GM23248 (cell line): ENCODE results near the gene SRSF12. TPM values are rescaled to one million over a fixed set of nuclear protein-coding genes. Genes with fewer than 3 reads are reported as not detected.

Experiments
- DNase-seq: peaks from one replicate; pipeline ENCODE4 v3.0.0-alpha.2; 2015
- H2AFZ ChIP-seq: fragments of 200-600 bp; sonication (generic); 2 replicates; pipeline ENCODE4 v1.6.1; 2016; ENCODE audit warnings: antibody characterized with exemption
- H3F3A ChIP-seq: fragments of 200-600 bp; sonication (generic); 2 replicates; pipeline ENCODE4 v1.6.1; 2016; ENCODE audit warnings: mild to moderate bottlenecking, antibody characterized with exemption, mixed run types; ENCODE audit not compliant: insufficient read depth
- H3K27ac ChIP-seq: fragments of 200-600 bp; sonication (generic); 2 replicates; pipeline ENCODE4 v1.5.1; 2016; ENCODE audit warnings: mild to moderate bottlenecking
- H3K27me3 ChIP-seq: fragments of 200-600 bp; sonication (generic); replicated peaks from 2 replicates; pipeline ENCODE4 v1.6.1; 2016; ENCODE audit warnings: mild to moderate bottlenecking; ENCODE audit not compliant: insufficient read depth
- H3K36me3 ChIP-seq: fragments of 200-600 bp; sonication (generic); 2 replicates; pipeline ENCODE4 v1.6.1; 2016; ENCODE audit warnings: low read depth, mild to moderate bottlenecking
- H3K4me1 ChIP-seq: fragments of 200-600 bp; sonication (generic); 2 replicates; pipeline ENCODE4 v1.6.1; 2016; ENCODE audit warnings: mild to moderate bottlenecking; ENCODE audit not compliant: insufficient read depth
- H3K4me2 ChIP-seq: fragments of 200-600 bp; sonication (generic); one replicate; pipeline ENCODE4 v1.6.1; 2016; ENCODE audit warnings: mild to moderate bottlenecking; ENCODE audit not compliant: unreplicated experiment
- H3K4me3 ChIP-seq: fragments of 200-600 bp; sonication (generic); 2 replicates; pipeline ENCODE4 v1.5.1; 2016; ENCODE audit warnings: mild to moderate bottlenecking
- H3K79me2 ChIP-seq: fragments of 200-600 bp; sonication (generic); 2 replicates; pipeline ENCODE4 v1.6.1; 2016; ENCODE audit warnings: mild to moderate bottlenecking; ENCODE audit not compliant: insufficient read depth
- H3K9ac ChIP-seq: fragments of 200-600 bp; sonication (generic); 2 replicates; pipeline ENCODE4 v1.6.1; 2016; ENCODE audit warnings: mild to moderate bottlenecking
- H3K9me2 ChIP-seq: fragments of 200-600 bp; sonication (generic); 2 replicates; pipeline ENCODE4 v1.6.1; 2016; ENCODE audit warnings: mixed run types, mild to moderate bottlenecking, moderate library complexity; ENCODE audit not compliant: insufficient read depth
- H3K9me3 ChIP-seq: fragments of 200-600 bp; sonication (generic); one replicate; pipeline ENCODE4 v1.6.1; 2017; ENCODE audit warnings: low read depth
- H4K20me1 ChIP-seq: fragments of 200-600 bp; sonication (generic); 2 replicates; pipeline ENCODE4 v1.6.0; 2016; ENCODE audit not compliant: insufficient read depth
- EZH2 ChIP-seq: fragments of 200-600 bp; sonication (generic); IDR thresholded peaks from 2 replicates; pipeline ENCODE4 v1.6.1; 2018; ENCODE audit warnings: antibody characterized with exemption, mild to moderate bottlenecking; ENCODE audit not compliant: insufficient read depth, poor library complexity, severe bottlenecking
- EZH2phosphoT487 ChIP-seq: fragments of 200-600 bp; sonication (generic); IDR thresholded peaks from 2 replicates; pipeline ENCODE4 v1.6.1; 2018; ENCODE audit warnings: antibody characterized with exemption, moderate library complexity, mild to moderate bottlenecking, low read depth; ENCODE audit not compliant: insufficient read depth
- WGBS, 2 experiments: methylation state at CpG; one replicate each; pipeline ENCODE4 v1.1.6; 2015 to 2017; ENCODE audit warnings: low lambda C conversion rate in 2 of 2, low coverage in 1 of 2; ENCODE audit errors: missing lambda C conversion rate in 2 of 2; 5-methylcytosine and 5-hydroxymethylcytosine counted together
- in situ Hi-C: fragments of 300-500 bp; cut with MboI; formaldehyde crosslinking; loops from 2 replicates; pipeline ENCODE4 v1.15.0; 2020
- polyA plus RNA-seq: library from polyadenylated mRNA; unstranded; fragments of >200 nt; fragmentation: Nextera tagmentation; extraction: Ambion mirVana; gene quantifications from 2 replicates; pipeline ENCODE4 v1.2.1, GENCODE V29; 2016
- total RNA-seq: library from RNA; depleted of rRNA; stranded (reverse); fragments of >200 nt; shearing (Covaris generic); gene quantifications from 2 replicates; pipeline ENCODE4 v1.2.3, GENCODE V29; 2014

Gene SRSF12
- total and polyA plus RNA-seq, 2 experiments from 2014 or later: 0.59 to 0.65 TPM

DNA sequence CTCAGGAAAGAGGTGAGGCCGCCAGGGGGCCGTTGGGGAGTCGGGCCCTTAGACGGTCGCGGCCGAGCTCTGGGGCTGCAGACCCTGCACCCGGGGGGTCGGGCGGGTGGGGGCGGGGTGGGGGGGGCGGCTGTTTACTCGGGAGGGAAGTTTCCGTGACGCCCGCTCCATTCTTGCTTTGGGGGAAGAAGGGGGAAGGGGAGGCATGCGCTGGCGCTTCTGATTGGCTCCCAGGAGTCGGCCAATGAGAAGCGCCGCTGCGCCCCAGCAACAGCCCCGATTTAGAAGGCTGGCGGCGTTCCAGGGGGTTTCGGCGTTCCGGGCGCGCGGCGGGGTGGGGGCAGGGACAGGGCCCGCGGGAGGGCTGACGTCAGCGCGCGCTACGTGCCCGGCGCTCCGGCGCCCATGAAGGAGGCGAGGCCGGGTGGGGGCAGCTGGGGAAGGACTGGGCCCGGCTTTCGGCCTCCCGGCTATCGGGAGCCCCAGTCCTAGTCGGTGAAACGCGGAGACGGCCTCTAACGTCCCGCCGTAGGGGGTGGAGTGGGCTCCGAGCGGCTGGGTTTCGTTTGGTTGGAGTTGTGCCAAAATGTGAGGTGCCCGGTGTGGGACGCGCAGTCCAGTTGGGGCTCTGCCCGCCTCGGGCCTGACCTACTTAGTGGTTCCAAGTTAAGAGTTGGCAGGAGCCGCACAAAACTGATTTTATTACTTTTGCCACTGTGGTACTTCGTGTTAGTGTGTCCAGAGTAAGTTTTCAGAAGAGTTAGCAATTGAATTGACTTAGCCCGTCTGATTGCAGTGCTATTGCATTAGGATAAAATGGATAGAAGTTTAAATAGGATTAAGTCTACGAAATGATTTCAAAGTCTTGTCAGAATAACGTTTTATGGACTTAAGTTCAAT lies 36.2 kb downstream of the SRSF12 start:
- Histone ChIP-seq H3K4me2 (peak overlapping the region; percentile 99), H3K4me3 (peak overlapping the region; percentile 100), H3K27me3 (no peaks in the 10 kb centered on the region), H3K79me2 (peaks cover 56% of the 10 kb centered on the region), H3K9me2 (no peaks in the 10 kb centered on the region), H3K27ac (peak overlapping the region; percentile 99), H2AFZ (peak overlapping the region; percentile 14; the same call in 1 of the 2 replicates), H3K4me1 (peaks cover 26% of the 10 kb centered on the region), H3K9me3 (no peaks in the 10 kb centered on the region), H3F3A (peaks cover 45% of the 10 kb centered on the region), H3K36me3 (peaks cover 23% of the 10 kb centered on the region), H4K20me1 (peaks cover 11% of the 10 kb centered on the region; the same call in 1 of the 2 replicates), H3K9ac (peak overlapping the region; percentile 100)
- TF ChIP-seq EZH2phosphoT487 (no peak), EZH2 (no peak)
- 1% methylated on average over 45 to 64 of the region's 69 CpGs for WGBS, 2 experiments
- DNase-seq: peak; percentile 100
- in situ Hi-C loops: no loop called here

DNA sequence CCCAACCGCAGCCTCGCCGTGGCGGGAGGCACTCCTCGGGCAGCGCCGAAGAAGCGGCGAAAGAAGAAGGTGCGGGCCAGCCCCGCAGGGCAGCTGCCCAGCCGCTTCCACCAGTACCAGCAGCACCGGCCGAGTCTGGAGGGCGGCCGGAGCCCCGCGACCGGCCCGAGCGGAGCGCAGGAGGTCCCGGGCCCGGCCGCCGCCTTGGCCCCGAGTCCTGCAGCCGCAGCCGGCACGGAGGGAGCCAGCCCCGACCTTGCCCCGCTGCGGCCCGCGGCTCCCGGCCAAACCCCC lies 36.8 kb downstream of the SRSF12 start:
- no peak for DNase-seq
- Histone ChIP-seq H3K9ac (peak overlapping the region; percentile 100), H3K4me3 (peak overlapping the region; percentile 96), H3K9me2 (no peaks in the 10 kb centered on the region), H3K27me3 (no peaks in the 10 kb centered on the region), H3K27ac (peak overlapping the region; percentile 99), H3K4me1 (peaks cover 26% of the 10 kb centered on the region), H3K4me2 (peak overlapping the region; percentile 77), H3K79me2 (peaks cover 50% of the 10 kb centered on the region), H4K20me1 (peaks cover 11% of the 10 kb centered on the region; the same call in 1 of the 2 replicates), H3K36me3 (peaks cover 23% of the 10 kb centered on the region), H2AFZ (0 out of 2 replicates have a peak overlapping the region, but pooled peaks have one; percentile 2), H3F3A (peaks cover 39% of the 10 kb centered on the region), H3K9me3 (no peaks in the 10 kb centered on the region)
- in situ Hi-C loops: no loop called here
- 0 to 2% methylated on average over 25 of the region's 36 CpGs for WGBS, 2 experiments
- TF ChIP-seq EZH2phosphoT487: no peak
- TF ChIP-seq EZH2: no peak

DNA sequence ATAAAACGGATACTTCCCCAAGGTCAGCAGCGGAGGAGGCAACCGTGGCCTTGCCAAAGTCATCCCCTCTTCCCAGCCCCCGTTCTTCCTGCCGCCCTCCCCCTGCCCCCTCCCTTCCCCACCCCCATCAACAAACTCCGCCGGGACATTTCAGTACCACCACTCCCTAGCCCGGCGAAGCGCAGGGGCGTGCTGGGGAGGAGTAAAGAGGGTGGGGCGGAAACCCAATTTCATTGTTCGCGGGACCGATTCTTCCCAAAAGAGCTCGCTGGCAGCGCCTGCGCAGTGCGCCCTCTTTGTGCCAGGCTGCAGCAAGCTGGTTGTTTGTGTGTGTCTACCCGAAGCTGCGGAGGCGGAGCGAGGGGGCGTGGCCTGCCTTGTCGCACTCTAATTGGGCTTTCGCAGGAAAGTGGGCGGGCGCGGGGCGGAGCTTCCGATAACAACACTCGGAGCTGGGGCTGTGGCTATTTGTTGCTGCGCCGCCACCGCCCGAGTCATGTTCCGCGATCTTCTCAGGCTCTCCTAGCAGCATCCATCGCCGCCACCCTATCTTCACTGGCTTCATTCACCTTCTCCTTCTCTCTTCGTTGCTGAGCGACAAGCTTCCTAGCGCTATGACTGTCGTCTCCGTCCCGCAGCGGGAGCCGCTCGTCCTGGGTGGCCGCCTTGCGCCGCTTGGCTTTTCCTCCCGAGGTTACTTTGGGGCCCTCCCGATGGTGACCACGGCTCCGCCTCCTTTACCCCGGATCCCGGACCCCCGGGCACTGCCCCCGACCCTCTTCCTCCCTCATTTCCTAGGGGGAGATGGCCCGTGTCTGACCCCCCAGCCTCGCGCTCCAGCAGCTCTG lies 37.4 kb downstream of the SRSF12 start, which contains the start of gene PNRC1:
Gene PNRC1, plus strand, starts transcription at position 471 of the 848 bp plus-strand sequence. Its CDS starts 144 bp downstream, at position 615.
- WGBS, 2 experiments: 1 to 2% methylated on average over 48 to 63 of the region's 63 CpGs
- in situ Hi-C loops: no loop called here
- Histone ChIP-seq H3K4me2 (peak within 1 kb of the TSS; percentile 99), H3K4me1 (peaks cover 26% of the 10 kb centered on the region), H3K9me2 (no peaks in the 10 kb centered on the region), H3F3A (peaks cover 33% of the 10 kb centered on the region), H3K27me3 (no peaks in the 10 kb centered on the region), H3K36me3 (peaks cover 21% of the 10 kb centered on the region), H2AFZ (peak within 1 kb of the TSS; percentile 98), H3K9ac (peak within 1 kb of the TSS; percentile 100), H3K79me2 (peaks cover 44% of the 10 kb centered on the region), H3K4me3 (peak within 1 kb of the TSS; percentile 100), H4K20me1 (peaks cover 11% of the 10 kb centered on the region; the same call in 1 of the 2 replicates), H3K9me3 (no peaks in the 10 kb centered on the region), H3K27ac (peak within 1 kb of the TSS; percentile 99)
- TF ChIP-seq EZH2phosphoT487: no peak
- no peak for TF ChIP-seq EZH2
- peak; percentile 99 for DNase-seq
